Left renal pelvis (tissue), 4 donors: ENCODE results near the gene SDHB. TPM values are rescaled to one million over a fixed set of nuclear protein-coding genes. Genes with fewer than 3 reads are reported as not detected.

Source experiments
- DNase-seq, 4 donors: peaks; one replicate each; pipeline ENCODE4 v3.0.0-alpha.2; 2013; ENCODE audit warnings: low read depth in 4 of 4, low spot score in 3 of 4
- polyA plus RNA-seq, 4 donors: library from polyadenylated mRNA; unstranded; fragments of 120-200 nt; gene quantifications; one replicate each; pipeline ENCODE4 v1.2.1, GENCODE V29; 2013; ENCODE audit not compliant: insufficient read length in 4 of 4

SDHB gene
- 100 to 1,000 TPM in 3 of 4 donors, 10 to 100 TPM in 1; 87.5 to 163 (median 146) TPM for polyA plus RNA-seq

DNA sequence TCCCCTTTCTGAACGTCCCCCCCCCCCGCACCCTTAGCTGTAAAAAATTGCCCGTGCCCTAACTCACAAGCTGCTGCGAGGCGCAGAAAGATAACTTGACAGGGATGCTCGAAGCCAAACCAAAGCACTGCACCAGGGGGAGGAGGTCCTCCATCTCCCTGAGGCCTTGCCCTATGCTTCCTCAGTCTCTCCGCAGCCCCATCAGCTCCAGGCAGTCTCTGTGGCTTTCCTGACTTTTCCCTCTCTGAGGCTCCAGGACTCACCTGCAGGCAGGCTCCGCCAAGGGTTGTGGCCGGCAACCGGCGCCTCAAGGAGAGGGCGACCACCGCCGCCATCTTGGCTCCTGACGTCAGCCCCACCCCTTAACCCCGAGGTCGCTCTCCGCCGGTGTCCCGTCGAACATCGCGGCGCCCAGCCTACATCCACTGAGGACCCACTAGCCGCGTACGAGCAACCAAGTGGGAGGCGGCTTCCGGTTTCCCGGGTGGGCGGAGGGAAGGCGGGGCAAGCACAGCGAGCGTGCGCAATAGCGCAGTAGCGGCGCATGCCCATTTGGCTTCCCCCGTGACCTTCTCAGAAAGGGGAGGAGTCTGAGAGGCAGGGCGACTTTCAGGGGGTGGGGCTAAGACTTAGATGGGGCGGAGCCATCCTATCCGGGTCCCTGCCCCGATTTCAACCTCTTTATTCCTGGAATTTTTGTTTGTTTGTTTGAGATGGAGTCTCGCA, at the start of gene SDHB:
Gene SDHB, minus strand, starts transcription at position 348 of the 726 bp plus-strand sequence. Its CDS starts 13 bp downstream, at position 335.
- peak; percentile 96 to 98 (median 97) for DNase-seq

- no peak for DNase-seq
Observed at GRCh38 chr1:17102232-17102631, 48.4 kb upstream of the SDHB start.

- no peak for DNase-seq
Observed at GRCh38 chr1:17101261-17101660, 47.4 kb upstream of the SDHB start.

DNA sequence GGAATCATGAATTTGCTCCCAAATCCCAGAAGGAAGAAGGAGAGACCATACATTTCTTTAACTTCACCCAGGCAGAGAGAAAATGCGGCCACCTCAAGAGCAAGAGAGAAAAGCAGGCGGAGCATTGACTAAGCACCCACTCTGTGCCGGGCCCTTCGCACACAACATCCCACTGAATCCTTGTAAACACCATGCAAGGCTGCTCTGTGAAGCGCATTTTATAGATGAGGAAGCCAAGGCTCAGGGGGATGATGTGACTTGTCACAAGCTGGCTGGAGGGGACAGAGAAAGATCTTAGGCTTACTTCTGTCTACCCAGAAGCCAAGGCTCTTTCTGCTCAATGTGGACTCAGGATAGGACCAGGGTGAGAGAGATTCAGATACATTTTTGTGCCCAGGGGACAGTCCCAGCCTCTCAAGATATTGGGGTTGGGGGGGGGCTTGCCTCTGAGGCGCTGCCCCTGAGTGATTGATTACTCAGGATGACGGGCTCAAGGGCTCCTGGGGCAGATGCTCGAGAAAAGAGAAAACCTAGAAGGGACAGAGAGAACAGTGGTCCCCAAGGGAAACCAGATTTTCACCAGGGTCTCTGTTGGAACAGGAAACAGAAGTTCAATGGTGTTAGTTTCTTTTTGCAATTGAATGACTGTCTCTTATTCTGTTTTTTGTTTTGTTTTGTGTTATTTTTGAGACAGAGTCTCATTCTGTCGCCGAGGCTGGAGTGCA, 45.9 kb upstream of the SDHB start:
- no peak for DNase-seq

- no peak for DNase-seq
Observed at GRCh38 chr1:17098446-17099317, 44.9 kb upstream of the SDHB start.

- DNase-seq: no peak
Observed at GRCh38 chr1:17097787-17098186, 44.0 kb upstream of the SDHB start.

DNA sequence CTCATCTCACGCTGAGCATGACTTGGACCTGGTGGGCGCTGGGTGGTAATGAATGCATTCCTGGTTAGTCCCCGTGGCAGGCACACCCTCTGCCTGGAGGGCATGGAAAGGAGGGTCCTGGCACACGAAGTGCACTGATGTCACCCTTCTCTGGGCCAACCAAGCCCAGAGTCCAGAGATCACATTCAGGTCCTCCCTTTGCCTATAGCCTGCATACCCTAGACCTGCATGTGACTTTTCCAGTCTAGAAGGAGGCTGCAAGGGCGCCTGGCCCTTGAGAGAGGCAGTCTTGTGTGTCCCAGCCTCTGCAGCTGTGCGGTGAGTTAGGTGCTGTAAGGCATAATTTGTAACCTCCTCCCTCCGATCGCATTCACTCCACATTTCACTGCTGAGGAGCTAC, 43.3 kb upstream of the SDHB start:
- DNase-seq: no peak

DNA sequence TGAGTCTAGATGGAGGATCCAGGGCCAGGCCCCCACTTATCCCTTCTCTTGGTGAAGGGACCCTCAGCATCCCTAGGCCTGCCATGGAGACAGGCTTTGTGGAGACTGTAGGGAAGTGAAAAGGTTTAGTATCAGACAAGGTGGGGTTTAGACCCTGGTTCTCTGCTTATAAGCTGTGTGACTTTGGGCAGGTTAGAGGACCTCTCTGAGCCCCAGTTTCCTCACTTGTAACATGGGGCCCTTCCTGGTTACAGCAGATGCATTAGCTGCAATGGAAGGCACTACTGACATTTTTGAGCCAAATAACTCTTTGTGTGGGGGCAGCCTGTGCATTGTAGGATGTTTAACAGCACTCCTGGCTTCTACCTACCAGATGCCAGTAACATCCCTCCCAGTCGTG, 42.8 kb upstream of the SDHB start:
- no peak for DNase-seq

DNA sequence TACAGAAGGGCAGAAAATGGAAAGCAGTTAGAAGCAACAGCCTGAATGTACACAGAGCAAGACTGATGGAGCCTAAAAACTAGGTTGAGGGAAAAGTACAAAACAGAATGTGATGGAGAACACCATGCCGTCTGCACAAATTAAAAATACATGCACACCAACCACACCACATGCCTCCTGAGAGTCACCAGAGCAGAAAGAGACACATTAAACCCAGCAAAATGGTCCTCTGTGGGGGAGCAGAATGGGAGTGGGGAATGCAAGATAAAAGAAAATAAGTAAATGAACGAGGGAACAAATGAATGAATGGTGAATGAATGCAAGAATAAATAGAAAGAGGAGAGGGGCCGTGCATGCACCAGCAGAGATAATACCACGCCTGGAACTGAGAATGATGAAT, 41.3 kb upstream of the SDHB start:
- no peak for DNase-seq

GRCh38 chr1:17094664-17095063, 40.8 kb upstream of the SDHB start:
- DNase-seq: no peak

- DNase-seq: no peak
Observed at GRCh38 chr1:17093822-17094393, 40.1 kb upstream of the SDHB start.

GRCh38 chr1:17091252-17091651, 37.4 kb upstream of the SDHB start:
- no peak for DNase-seq

GRCh38 chr1:17089506-17089905, 35.7 kb upstream of the SDHB start:
- no peak for DNase-seq

DNA sequence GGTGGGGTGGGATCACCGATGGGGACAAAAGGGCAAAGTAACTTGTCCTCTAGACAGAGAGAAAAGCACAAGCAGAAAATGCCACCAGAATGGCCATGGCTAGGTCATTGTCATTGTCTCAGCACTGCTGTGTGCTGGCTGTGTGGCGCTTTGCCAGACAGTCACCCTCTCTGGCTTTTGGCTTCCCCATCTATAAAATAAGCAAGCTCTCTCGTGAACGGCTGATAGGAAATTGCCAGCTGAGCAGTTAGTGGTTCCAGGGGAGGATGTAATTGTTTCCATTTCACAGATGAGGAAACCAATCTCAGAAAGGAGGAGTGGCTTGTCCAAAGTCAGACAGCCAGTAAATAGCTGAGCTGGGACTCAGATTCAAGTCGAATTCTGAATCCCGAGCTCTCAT, 32.9 kb upstream of the SDHB start:
- DNase-seq: no peak

- DNase-seq: no peak
Observed at GRCh38 chr1:17084787-17085186, 31.0 kb upstream of the SDHB start.

- no peak for DNase-seq
Observed at GRCh38 chr1:17082761-17083160, 28.9 kb upstream of the SDHB start.

GRCh38 chr1:17081439-17081838, 27.6 kb upstream of the SDHB start:
- DNase-seq: no peak

- no peak for DNase-seq
Observed at GRCh38 chr1:17080880-17081279, 27.0 kb upstream of the SDHB start.

DNA sequence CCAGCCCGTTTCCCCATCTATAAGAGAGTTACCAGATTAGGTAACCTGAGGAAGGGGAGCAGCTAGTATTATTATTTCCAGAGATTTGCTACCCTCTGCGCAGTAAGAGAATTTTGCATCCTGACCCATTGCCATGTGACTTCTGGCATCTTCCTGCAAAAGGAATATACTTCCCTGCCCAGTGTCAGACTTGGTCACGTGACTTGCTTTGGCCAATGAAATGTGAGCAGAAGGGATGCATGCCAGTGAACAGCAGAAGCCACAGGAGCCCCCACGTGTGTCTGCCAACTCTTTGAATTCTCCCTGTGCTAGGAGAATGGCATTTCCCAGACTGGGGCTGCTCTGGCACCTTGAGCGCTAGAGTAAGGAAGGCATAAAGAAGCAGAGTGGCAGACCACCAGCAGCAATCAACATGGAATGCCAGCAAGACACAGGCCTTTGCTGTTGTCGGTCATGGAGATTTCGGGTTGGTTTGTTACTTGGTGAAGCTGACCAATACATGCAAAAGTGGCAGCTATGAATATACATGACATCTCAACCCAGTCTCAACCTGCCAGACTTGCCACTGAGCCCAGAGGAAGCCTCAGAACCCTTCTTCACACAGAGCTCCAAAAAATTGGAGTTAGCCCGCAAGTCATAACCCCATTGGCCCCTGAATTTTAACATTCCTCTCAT, 26.4 kb upstream of the SDHB start:
- DNase-seq: no peak
